SK-N-MC (cell line): ENCODE data around the gene NYAP2.
A peak's percentile ranks its signal among the peaks of the same experiment; 100 is the strongest.

Experiments
- DNase-seq: peaks from one replicate; pipeline ENCODE4 v3.0.0-alpha.2; 2011; ENCODE audit warnings: low read depth, low spot score
- H3K27ac ChIP-seq: fragments of 200-600 bp; sonication (generic); 2 replicates; pipeline ENCODE4 v1.5.1; 2016; ENCODE audit warnings: mixed run types
- H3K36me3 ChIP-seq: fragments of 200-600 bp; sonication (generic); 2 replicates; pipeline ENCODE4 v1.6.1; 2017; ENCODE audit warnings: antibody characterized with exemption, low read length, mixed read lengths; ENCODE audit not compliant: insufficient read depth
- H3K4me3 ChIP-seq: fragments of 200-600 bp; sonication (generic); 2 replicates; pipeline ENCODE4 v1.5.1; 2016
- H3K9ac ChIP-seq: fragments of 200-600 bp; sonication (generic); 2 replicates; pipeline ENCODE4 v1.8.0; 2017; ENCODE audit warnings: mixed run types, mixed read lengths; ENCODE audit not compliant: insufficient read length
- H3K9me3 ChIP-seq: fragments of 200-600 bp; sonication (generic); 2 replicates; pipeline ENCODE4 v1.6.1; 2017; ENCODE audit warnings: low read depth, mild to moderate bottlenecking, antibody characterized with exemption, low read length, moderate library complexity, mixed read lengths
- EZH2 ChIP-seq: fragments of 200-600 bp; sonication (generic); IDR thresholded peaks from one replicate; pipeline ENCODE4 v1.6.1; 2017; ENCODE audit warnings: antibody characterized with exemption
- FOXP2 ChIP-seq: optimal IDR thresholded peaks from 2 replicates; pipeline ENCODE3; 2011; ENCODE audit warnings: mild to moderate bottlenecking, moderate library complexity; ENCODE audit not compliant: insufficient read depth; ENCODE audit errors: extremely low read length, control extremely low read depth
- POLR2AphosphoS5 ChIP-seq: IDR thresholded peaks from 2 replicates; pipeline ENCODE4 v1.6.1; 2012; ENCODE audit warnings: mild to moderate bottlenecking, low read depth, low read length, borderline replicate concordance

Gene NYAP2

GRCh38 chr2:225399504-225399903, at the start of gene NYAP2:
Gene NYAP2 (plus strand): TSS chr2:225399710. CDS start chr2:225408881, 9,171 bp downstream.
- Histone ChIP-seq H3K9me3 (no peaks in the 10 kb centered on the region), H3K27ac (no peak within 1 kb of the TSS), H3K4me3 (no peak within 1 kb of the TSS), H3K36me3 (no peaks in the 10 kb centered on the region), H3K9ac (no peak within 1 kb of the TSS)
- no peak for DNase-seq
- TF ChIP-seq EZH2 (no peak), POLR2AphosphoS5 (no peak), FOXP2 (no peak)

GRCh38 chr2:225353579-225354085, 45.9 kb upstream of the NYAP2 start:
- Histone ChIP-seq H3K27ac (no peak overlapping the region), H3K36me3 (no peaks in the 10 kb centered on the region), H3K4me3 (no peak overlapping the region), H3K9ac (no peak overlapping the region), H3K9me3 (no peaks in the 10 kb centered on the region)
- no peak for DNase-seq
- no peak for TF ChIP-seq FOXP2
- no peak for TF ChIP-seq EZH2
- no peak for TF ChIP-seq POLR2AphosphoS5

- TF ChIP-seq EZH2, result no peak
- TF ChIP-seq FOXP2, result no peak
- TF ChIP-seq POLR2AphosphoS5, result no peak
- H3K9me3 ChIP-seq, result no peaks in the 10 kb centered on the region
- DNase-seq, result no peak
These were observed 45.2 kb upstream of the NYAP2 start for GRCh38 chr2:225354281-225354774.

GRCh38 chr2:225355788-225356187, 43.7 kb upstream of the NYAP2 start:
- DNase-seq, result no peak
- Histone ChIP-seq H3K4me3 (no peak overlapping the region), H3K9ac (no peak overlapping the region), H3K9me3 (no peaks in the 10 kb centered on the region), H3K27ac (no peak overlapping the region), H3K36me3 (no peaks in the 10 kb centered on the region)
- TF ChIP-seq FOXP2 (no peak), EZH2 (no peak), POLR2AphosphoS5 (no peak)

More at GRCh38 chr2:225354281-225354774, 45.2 kb upstream of the NYAP2 start:
- H3K9ac ChIP-seq, result no peak overlapping the region
- no peaks in the 10 kb centered on the region for H3K36me3 ChIP-seq
- H3K4me3 ChIP-seq, result no peak overlapping the region
- H3K27ac ChIP-seq, result no peak overlapping the region

GRCh38 chr2:225366731-225367130, 32.8 kb upstream of the NYAP2 start:
- Histone ChIP-seq H3K9ac (no peak overlapping the region), H3K36me3 (no peaks in the 10 kb centered on the region), H3K27ac (no peak overlapping the region), H3K4me3 (no peak overlapping the region), H3K9me3 (no peaks in the 10 kb centered on the region)
- TF ChIP-seq EZH2 (no peak), POLR2AphosphoS5 (no peak), FOXP2 (no peak)
- DNase-seq, result peak; percentile 5

GRCh38 chr2:225367482-225367881, 32.0 kb upstream of the NYAP2 start:
- H3K36me3 ChIP-seq, result no peaks in the 10 kb centered on the region
- no peak overlapping the region for H3K9ac ChIP-seq
- no peaks in the 10 kb centered on the region for H3K9me3 ChIP-seq
- no peak overlapping the region for H3K4me3 ChIP-seq
- H3K27ac ChIP-seq, result no peak overlapping the region
- DNase-seq, result no peak
- TF ChIP-seq FOXP2, result no peak
- TF ChIP-seq EZH2, result no peak
- TF ChIP-seq POLR2AphosphoS5, result no peak

- no peak overlapping the region for H3K4me3 ChIP-seq
- no peaks in the 10 kb centered on the region for H3K36me3 ChIP-seq
- no peak for TF ChIP-seq POLR2AphosphoS5
- DNase-seq, result no peak
- no peaks in the 10 kb centered on the region for H3K9me3 ChIP-seq
- H3K27ac ChIP-seq, result no peak overlapping the region
- H3K9ac ChIP-seq, result no peak overlapping the region
These were observed 20.5 kb upstream of the NYAP2 start for GRCh38 chr2:225378984-225379383.

- DNase-seq, result no peak
- no peaks in the 10 kb centered on the region for H3K9me3 ChIP-seq
- no peak overlapping the region for H3K9ac ChIP-seq
- H3K27ac ChIP-seq, result no peak overlapping the region
- no peak overlapping the region for H3K4me3 ChIP-seq
- no peaks in the 10 kb centered on the region for H3K36me3 ChIP-seq
- TF ChIP-seq POLR2AphosphoS5 (no peak), FOXP2 (no peak), EZH2 (no peak)
These were observed 19.7 kb upstream of the NYAP2 start for GRCh38 chr2:225379856-225380255.

GRCh38 chr2:225381609-225382008, 17.9 kb upstream of the NYAP2 start:
- H3K36me3 ChIP-seq, result no peaks in the 10 kb centered on the region
- H3K9ac ChIP-seq, result no peak overlapping the region
- no peak overlapping the region for H3K27ac ChIP-seq
- no peak for DNase-seq
- H3K4me3 ChIP-seq, result no peak overlapping the region
- TF ChIP-seq POLR2AphosphoS5 (no peak), EZH2 (no peak), FOXP2 (no peak)
- H3K9me3 ChIP-seq, result no peaks in the 10 kb centered on the region
